Tibial nerve (tissue), 4 donors: ENCODE measurements around the gene UBE2I.

ENCODE experiments used
- EP300 ChIP-seq, 2 donors: sonication (generic); formaldehyde crosslinking; IDR thresholded peaks; one replicate each; pipeline ENCODE4 v1.6.1; 2017; ENCODE audit warnings: antibody characterized with exemption in 2 of 2, mild to moderate bottlenecking in 1 of 2
- POLR2A ChIP-seq, 2 donors: fragments of 450-650 bp; IDR thresholded peaks; one replicate each; pipeline ENCODE4 v1.6.1; 2017; ENCODE audit warnings: antibody characterized with exemption in 2 of 2, mild to moderate bottlenecking in 2 of 2, moderate library complexity in 2 of 2
- TF ChIP-seq, protein P1 (sequence below), 5 experiments: fragments of 200-600 bp in 3 of 5; fragments of 450-650 bp in 2 of 5; sonication (generic) in 3 of 5; IDR thresholded peaks; one replicate each; pipeline ENCODE4 v1.5.1; 2016 to 2019; ENCODE audit warnings: antibody characterized with exemption in 5 of 5, mild to moderate bottlenecking in 3 of 5, moderate library complexity in 2 of 5

- TF ChIP-seq, protein P1, sequence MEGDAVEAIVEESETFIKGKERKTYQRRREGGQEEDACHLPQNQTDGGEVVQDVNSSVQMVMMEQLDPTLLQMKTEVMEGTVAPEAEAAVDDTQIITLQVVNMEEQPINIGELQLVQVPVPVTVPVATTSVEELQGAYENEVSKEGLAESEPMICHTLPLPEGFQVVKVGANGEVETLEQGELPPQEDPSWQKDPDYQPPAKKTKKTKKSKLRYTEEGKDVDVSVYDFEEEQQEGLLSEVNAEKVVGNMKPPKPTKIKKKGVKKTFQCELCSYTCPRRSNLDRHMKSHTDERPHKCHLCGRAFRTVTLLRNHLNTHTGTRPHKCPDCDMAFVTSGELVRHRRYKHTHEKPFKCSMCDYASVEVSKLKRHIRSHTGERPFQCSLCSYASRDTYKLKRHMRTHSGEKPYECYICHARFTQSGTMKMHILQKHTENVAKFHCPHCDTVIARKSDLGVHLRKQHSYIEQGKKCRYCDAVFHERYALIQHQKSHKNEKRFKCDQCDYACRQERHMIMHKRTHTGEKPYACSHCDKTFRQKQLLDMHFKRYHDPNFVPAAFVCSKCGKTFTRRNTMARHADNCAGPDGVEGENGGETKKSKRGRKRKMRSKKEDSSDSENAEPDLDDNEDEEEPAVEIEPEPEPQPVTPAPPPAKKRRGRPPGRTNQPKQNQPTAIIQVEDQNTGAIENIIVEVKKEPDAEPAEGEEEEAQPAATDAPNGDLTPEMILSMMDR (IDR thresholded peaks at IDR 0.05): no peak
- TF ChIP-seq POLR2A (IDR thresholded peaks at IDR 0.05): no peak
- TF ChIP-seq EP300 (IDR thresholded peaks at IDR 0.05): no peak
These were observed 3.5 kb downstream of the UBE2I start for GRCh38 chr16:1312903-1313302.
